ENCODE measurements around the gene SETX.
"Not testable (repeated sequence)": the region's sequence is repeated elsewhere in the genome, so short reads cannot be mapped to it uniquely, and the experiment has no call there.

The SETX gene

DNA sequence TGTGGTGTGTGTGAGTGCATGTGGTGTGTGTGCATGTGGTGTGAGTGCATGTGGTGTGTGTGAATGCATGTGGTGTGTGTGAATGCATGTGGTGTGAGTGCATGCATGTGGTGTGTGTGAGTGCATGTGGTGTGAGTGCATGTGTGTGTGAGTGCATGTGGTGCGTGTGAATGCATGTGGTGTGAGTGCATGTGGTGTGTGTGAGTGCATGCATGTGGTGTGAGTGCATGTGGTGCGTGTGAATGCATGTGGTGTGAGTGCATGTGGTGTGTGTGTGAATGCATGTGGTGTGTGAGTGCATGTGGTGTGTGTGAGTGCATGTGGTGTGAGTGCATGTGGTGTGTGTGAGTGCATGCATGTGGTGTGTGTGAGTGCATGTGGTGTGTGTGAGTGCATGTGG lies 23.0 kb upstream of the SETX start:
- H3K4me3 ChIP-seq (ENCODE audit: low read depth, low read length); H3K9ac ChIP-seq (ENCODE audit: low read depth, low read length); H3K27ac ChIP-seq (ENCODE audit: low read depth, low read length); H3K4me1 ChIP-seq (ENCODE audit: control insufficient read depth, insufficient read depth, low read length); H3K27me3 ChIP-seq (ENCODE audit: control insufficient read depth, insufficient read depth, low read length): not testable (repeated sequence)
- Histone ChIP-seq H3K9me3 (ENCODE audit: control insufficient read depth, insufficient read depth, low read length) (peaks cover 14% of the 10 kb centered on the region), H3K36me3 (ENCODE audit: control insufficient read depth, insufficient read depth, low read length) (peaks cover 73% of the 10 kb centered on the region)

DNA sequence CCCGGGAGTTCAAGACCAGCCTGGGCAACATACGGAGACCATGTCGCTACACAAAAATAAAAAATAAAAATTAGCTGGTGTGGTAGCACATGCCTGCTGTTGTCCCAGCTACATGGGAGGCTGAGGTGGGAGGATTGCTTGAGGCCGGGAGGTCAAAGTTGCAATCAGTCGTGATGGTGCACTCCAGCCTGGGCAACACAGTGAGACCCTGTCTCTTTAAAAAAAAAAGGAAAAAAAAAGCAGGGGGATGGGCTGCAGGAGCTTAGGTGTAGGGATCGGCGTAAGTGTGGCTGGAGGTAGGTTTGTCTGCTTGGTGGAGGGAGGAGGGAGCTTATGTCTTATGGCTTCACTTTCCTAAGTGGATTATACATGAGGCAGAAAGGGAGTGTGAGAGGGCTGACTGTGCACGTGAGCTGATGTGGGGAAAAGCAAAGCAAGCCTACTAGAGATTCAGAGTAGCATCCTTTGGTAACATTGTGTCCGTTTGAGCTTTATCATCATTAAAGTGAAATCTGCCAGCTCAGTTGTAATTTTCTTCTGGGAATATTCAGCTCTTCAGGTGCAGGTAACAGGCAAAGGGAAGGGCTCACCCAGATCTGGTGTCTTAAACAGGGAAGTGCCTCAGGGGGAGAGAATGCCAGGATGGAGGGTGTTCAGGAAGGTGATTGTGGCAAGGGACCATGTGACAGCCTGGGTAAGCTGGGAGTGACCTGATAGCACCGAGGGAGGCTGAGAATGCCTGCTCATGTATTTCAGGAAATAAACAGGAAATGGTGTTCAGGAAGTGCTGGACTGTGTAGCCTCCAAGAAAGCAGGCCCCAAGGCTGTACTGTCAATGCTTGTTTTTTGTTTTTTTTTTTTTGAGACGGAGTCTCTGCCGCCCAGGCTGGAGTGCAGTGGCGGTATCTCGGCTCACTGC lies 17.6 kb upstream of the SETX start:
- peaks cover 26% of the 10 kb centered on the region for H3K36me3 ChIP-seq (ENCODE audit: control insufficient read depth, insufficient read depth, low read length)
- H3K4me1 ChIP-seq (ENCODE audit: control insufficient read depth, insufficient read depth, low read length), result no peaks in the 10 kb centered on the region
- H3K9ac ChIP-seq (ENCODE audit: low read depth, low read length), result no peak overlapping the region
- H3K27ac ChIP-seq (ENCODE audit: low read depth, low read length), result no peak overlapping the region
- no peaks in the 10 kb centered on the region for H3K9me3 ChIP-seq (ENCODE audit: control insufficient read depth, insufficient read depth, low read length)
- no peaks in the 10 kb centered on the region for H3K27me3 ChIP-seq (ENCODE audit: control insufficient read depth, insufficient read depth, low read length)
- no peak overlapping the region for H3K4me3 ChIP-seq (ENCODE audit: low read depth, low read length)

DNA sequence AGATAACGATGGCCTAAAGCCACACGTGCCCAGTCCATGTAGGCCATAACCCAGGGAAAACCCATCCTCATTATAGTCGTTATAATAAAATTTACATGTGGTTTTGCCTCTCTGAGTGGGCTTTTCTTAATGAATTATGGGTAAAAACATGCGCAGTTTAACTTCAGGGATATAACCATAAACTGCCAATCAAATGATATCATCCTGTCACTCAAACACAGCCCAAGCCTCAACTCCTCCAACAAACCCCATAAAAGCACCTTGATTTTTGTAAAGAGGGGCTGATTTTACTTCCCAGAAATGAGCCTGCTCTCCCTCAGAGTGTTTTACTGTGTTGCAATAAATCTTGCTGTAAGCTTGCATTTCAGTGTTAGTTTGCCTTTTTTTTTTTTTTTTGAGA lies 15.8 kb upstream of the SETX start:
- no peak overlapping the region for H3K4me3 ChIP-seq (ENCODE audit: low read depth, low read length)
- no peaks in the 10 kb centered on the region for H3K27me3 ChIP-seq (ENCODE audit: control insufficient read depth, insufficient read depth, low read length)
- H3K36me3 ChIP-seq (ENCODE audit: control insufficient read depth, insufficient read depth, low read length), result peaks cover 8% of the 10 kb centered on the region
- H3K9ac ChIP-seq (ENCODE audit: low read depth, low read length), result no peak overlapping the region
- H3K4me1 ChIP-seq (ENCODE audit: control insufficient read depth, insufficient read depth, low read length), result no peaks in the 10 kb centered on the region
- H3K9me3 ChIP-seq (ENCODE audit: control insufficient read depth, insufficient read depth, low read length), result no peaks in the 10 kb centered on the region
- H3K27ac ChIP-seq (ENCODE audit: low read depth, low read length), result no peak overlapping the region

DNA sequence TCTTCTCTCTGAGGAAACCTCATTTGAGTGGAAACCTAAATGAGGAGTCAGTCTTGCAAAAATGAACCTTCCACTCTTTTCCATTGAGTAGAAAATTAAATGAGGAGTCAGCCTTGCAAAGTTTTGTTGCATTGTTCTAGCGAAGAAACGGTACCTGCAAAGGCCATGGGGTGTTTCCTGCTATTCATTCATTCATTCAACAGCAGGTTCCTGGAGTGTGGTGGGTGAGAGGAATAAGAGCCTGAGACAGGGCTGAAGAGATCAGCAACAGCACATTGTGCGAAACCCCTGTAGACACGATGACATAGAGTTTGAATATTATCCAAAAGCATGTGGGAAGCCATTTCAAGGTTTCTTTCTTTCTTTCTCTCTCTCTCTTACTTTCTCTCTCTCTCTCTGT lies 14.6 kb upstream of the SETX start:
- H3K9ac ChIP-seq (ENCODE audit: low read depth, low read length), result no peak overlapping the region
- no peak overlapping the region for H3K27ac ChIP-seq (ENCODE audit: low read depth, low read length)
- H3K27me3 ChIP-seq (ENCODE audit: control insufficient read depth, insufficient read depth, low read length), result no peaks in the 10 kb centered on the region
- H3K9me3 ChIP-seq (ENCODE audit: control insufficient read depth, insufficient read depth, low read length), result no peaks in the 10 kb centered on the region
- H3K4me1 ChIP-seq (ENCODE audit: control insufficient read depth, insufficient read depth, low read length), result no peaks in the 10 kb centered on the region
- no peak overlapping the region for H3K4me3 ChIP-seq (ENCODE audit: low read depth, low read length)
- H3K36me3 ChIP-seq (ENCODE audit: control insufficient read depth, insufficient read depth, low read length), result no peaks in the 10 kb centered on the region

DNA sequence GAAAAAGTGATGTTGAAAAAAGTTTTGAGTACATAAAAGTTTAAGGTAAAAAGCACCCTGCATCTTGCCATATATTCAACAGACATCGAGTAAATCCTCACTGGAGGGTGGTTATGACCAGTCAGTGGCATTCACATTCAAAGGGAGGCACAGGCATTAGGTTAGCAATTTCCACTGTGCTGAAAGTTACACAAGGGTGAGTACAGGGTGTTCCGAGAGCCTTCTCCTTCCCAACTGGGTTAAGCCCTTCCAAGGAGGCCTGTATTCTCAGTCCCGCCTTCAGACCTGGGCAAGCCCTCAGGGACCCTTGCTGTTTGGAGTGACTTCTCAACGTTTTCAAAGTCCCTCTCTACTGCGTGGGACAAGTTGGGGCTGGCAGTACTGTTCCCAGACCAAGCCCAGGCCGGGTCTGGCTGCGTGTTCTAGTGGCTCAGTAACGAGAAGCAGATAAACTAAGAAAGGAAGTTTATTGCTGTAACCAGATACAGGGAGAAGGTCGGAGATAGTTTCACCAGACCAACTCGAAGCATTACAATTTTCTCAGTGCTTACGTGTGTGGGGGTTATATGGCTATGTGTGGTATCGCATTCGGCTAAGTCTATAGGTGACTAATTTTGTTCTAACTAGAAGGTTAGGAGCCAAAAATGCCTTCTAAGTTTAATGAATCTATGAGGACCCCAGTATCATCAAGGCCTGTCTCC lies 13.0 kb upstream of the SETX start:
- no peaks in the 10 kb centered on the region for H3K36me3 ChIP-seq (ENCODE audit: control insufficient read depth, insufficient read depth, low read length)
- no peaks in the 10 kb centered on the region for H3K27me3 ChIP-seq (ENCODE audit: control insufficient read depth, insufficient read depth, low read length)
- no peak overlapping the region for H3K27ac ChIP-seq (ENCODE audit: low read depth, low read length)
- no peaks in the 10 kb centered on the region for H3K4me1 ChIP-seq (ENCODE audit: control insufficient read depth, insufficient read depth, low read length)
- no peak overlapping the region for H3K9ac ChIP-seq (ENCODE audit: low read depth, low read length)
- H3K9me3 ChIP-seq (ENCODE audit: control insufficient read depth, insufficient read depth, low read length), result no peaks in the 10 kb centered on the region
- no peak overlapping the region for H3K4me3 ChIP-seq (ENCODE audit: low read depth, low read length)

DNA sequence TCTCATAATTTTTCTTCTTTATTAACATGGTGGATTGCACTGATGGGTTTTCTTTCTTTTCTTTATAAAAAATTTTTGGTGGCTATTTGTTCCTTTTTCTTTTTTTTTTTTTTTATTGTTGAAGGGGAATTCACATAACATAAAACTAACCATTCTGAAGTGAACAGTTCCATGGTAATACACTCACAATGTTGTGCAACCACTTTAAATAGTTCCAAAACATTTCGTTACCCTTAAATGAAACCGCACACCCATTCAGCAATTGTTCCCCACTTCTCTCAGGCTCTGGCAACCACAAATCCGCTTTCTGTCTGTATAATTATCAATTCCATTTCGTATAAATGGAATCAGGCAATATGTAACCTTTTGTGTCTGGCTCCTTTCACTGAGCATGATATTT lies 11.7 kb upstream of the SETX start:
- Histone ChIP-seq H3K36me3 (ENCODE audit: control insufficient read depth, insufficient read depth, low read length) (no peaks in the 10 kb centered on the region), H3K9me3 (ENCODE audit: control insufficient read depth, insufficient read depth, low read length) (no peaks in the 10 kb centered on the region), H3K4me3 (ENCODE audit: low read depth, low read length) (no peak overlapping the region), H3K9ac (ENCODE audit: low read depth, low read length) (no peak overlapping the region), H3K27me3 (ENCODE audit: control insufficient read depth, insufficient read depth, low read length) (no peaks in the 10 kb centered on the region), H3K4me1 (ENCODE audit: control insufficient read depth, insufficient read depth, low read length) (no peaks in the 10 kb centered on the region), H3K27ac (ENCODE audit: low read depth, low read length) (no peak overlapping the region)

DNA sequence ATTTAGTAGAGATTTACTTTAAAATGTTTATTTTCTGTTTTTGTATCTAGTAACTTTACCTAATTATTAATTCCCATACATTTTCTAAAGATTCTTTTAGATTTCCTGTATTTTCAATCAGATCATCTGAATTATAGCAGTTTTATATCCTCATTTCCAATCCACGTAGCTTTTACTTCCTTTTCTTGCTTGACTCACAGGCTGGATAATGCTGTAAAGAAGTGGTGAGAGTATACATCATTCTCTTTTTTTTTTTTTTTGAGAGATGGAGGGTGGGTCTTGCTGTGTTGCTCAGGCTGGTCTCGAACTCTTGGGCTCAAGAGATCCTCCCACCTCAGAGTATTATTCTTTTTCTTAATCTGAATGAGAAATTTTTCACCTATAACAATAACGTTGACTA lies 11.2 kb upstream of the SETX start:
- no peaks in the 10 kb centered on the region for H3K9me3 ChIP-seq (ENCODE audit: control insufficient read depth, insufficient read depth, low read length)
- no peaks in the 10 kb centered on the region for H3K27me3 ChIP-seq (ENCODE audit: control insufficient read depth, insufficient read depth, low read length)
- H3K4me3 ChIP-seq (ENCODE audit: low read depth, low read length), result no peak overlapping the region
- H3K4me1 ChIP-seq (ENCODE audit: control insufficient read depth, insufficient read depth, low read length), result no peaks in the 10 kb centered on the region
- no peak overlapping the region for H3K27ac ChIP-seq (ENCODE audit: low read depth, low read length)
- H3K36me3 ChIP-seq (ENCODE audit: control insufficient read depth, insufficient read depth, low read length), result no peaks in the 10 kb centered on the region
- no peak overlapping the region for H3K9ac ChIP-seq (ENCODE audit: low read depth, low read length)

DNA sequence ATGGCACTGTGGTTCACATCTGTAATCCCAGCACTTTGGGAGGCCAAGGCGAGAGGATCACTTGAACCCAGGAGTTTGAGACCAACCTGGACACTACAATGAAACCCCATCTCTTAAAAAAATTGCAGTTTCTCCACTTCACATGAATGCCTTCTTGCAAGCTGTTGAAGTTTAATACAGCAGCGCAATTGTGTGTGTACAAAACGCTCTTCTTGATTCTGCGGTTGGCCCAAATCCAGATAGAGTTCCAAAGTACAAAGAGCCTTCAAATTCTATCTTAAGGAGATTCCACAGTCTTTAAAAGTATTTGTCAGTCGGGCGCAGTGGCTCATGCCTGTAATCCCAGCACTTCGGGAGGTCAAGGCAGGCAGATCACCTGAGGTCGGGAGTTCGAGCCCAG lies 9.3 kb upstream of the SETX start:
- no peak overlapping the region for H3K27ac ChIP-seq (ENCODE audit: low read depth, low read length)
- H3K36me3 ChIP-seq (ENCODE audit: control insufficient read depth, insufficient read depth, low read length), result no peaks in the 10 kb centered on the region
- no peaks in the 10 kb centered on the region for H3K9me3 ChIP-seq (ENCODE audit: control insufficient read depth, insufficient read depth, low read length)
- no peaks in the 10 kb centered on the region for H3K4me1 ChIP-seq (ENCODE audit: control insufficient read depth, insufficient read depth, low read length)
- H3K27me3 ChIP-seq (ENCODE audit: control insufficient read depth, insufficient read depth, low read length), result no peaks in the 10 kb centered on the region
- no peak overlapping the region for H3K9ac ChIP-seq (ENCODE audit: low read depth, low read length)
- no peak overlapping the region for H3K4me3 ChIP-seq (ENCODE audit: low read depth, low read length)

DNA sequence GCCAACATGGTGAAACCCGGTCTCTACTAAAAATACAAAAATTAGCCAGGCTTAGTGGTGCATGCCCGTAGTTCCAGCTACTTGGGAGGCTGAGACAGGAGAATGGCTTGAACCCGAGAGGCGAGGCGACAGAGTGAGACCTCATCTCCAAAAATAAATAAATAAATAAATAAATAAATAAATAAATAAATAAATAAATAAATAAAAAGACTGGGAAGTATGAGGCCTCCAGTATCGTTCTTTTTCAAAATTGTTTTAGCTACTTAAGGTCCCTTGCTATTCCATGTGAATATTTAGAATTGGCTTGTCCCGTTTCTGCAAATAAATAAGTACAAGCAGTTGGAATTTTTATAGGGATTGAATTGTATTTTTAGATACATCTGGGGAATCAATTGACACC lies 3.0 kb upstream of the SETX start:
- peaks cover 6% of the 10 kb centered on the region; the same call in 1 of the 2 replicates for H3K4me1 ChIP-seq (ENCODE audit: control insufficient read depth, insufficient read depth, low read length)
- H3K4me3 ChIP-seq (ENCODE audit: low read depth, low read length), result no peak overlapping the region
- H3K9ac ChIP-seq (ENCODE audit: low read depth, low read length), result no peak overlapping the region
- H3K36me3 ChIP-seq (ENCODE audit: control insufficient read depth, insufficient read depth, low read length), result peaks cover 8% of the 10 kb centered on the region
- H3K27ac ChIP-seq (ENCODE audit: low read depth, low read length), result no peak overlapping the region
- H3K9me3 ChIP-seq (ENCODE audit: control insufficient read depth, insufficient read depth, low read length), result no peaks in the 10 kb centered on the region
- no peaks in the 10 kb centered on the region for H3K27me3 ChIP-seq (ENCODE audit: control insufficient read depth, insufficient read depth, low read length)

DNA sequence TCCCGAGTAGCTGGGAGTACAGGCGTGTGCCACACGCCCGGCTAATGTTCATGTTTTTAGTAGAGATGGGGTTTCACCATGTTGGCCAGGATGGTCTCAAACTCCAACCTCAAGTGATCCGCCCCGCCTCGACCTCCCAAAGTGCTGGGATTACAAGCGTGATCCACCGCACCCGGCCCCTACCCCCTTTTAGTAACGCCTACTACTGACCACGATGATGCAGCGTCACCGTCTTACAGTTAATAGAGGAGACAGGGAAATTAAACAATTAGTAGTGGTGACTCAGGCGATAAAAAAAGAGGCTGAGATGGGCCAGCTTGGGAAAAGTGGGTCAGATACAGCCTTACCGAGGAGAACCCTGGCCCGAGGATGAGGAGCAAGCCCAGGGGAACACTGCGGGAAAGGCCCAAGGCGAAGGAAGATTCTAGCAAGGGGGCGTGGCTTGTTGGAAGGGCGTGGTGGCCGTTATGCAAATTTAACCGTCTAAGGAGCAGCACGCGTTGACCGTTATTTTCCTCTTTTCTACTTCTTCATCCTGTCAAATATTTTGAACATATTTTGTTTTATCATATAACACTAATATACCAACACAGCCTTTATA lies 1.6 kb upstream of the SETX start:
- Histone ChIP-seq H3K9ac (ENCODE audit: low read depth, low read length) (no peak overlapping the region), H3K9me3 (ENCODE audit: control insufficient read depth, insufficient read depth, low read length) (no peaks in the 10 kb centered on the region), H3K4me3 (ENCODE audit: low read depth, low read length) (no peak overlapping the region), H3K27me3 (ENCODE audit: control insufficient read depth, insufficient read depth, low read length) (no peaks in the 10 kb centered on the region), H3K36me3 (ENCODE audit: control insufficient read depth, insufficient read depth, low read length) (peaks cover 21% of the 10 kb centered on the region), H3K4me1 (ENCODE audit: control insufficient read depth, insufficient read depth, low read length) (peaks cover 6% of the 10 kb centered on the region; the same call in 1 of the 2 replicates), H3K27ac (ENCODE audit: low read depth, low read length) (no peak overlapping the region)

Measured in HUES48 (cell line).